ENCODE measurements around the gene MIXL1.

The MIXL1 gene

GRCh38 chr1:226217273-226217672, 6.2 kb upstream of the MIXL1 start:
- Histone ChIP-seq H3K14ac (ENCODE audit: low read length) (no peak overlapping the region), H3K4me2 (ENCODE audit: insufficient read depth, low read length, poor library complexity, severe bottlenecking) (no peak overlapping the region), H3K23ac (ENCODE audit: low read depth, low read length, poor library complexity) (no peak overlapping the region), H2BK12ac (ENCODE audit: low read length) (no peak overlapping the region), H3K4ac (ENCODE audit: low read length) (no peak overlapping the region), H3K36me3 (replicated peaks in 1 of 2; ENCODE audit: control insufficient read depth in 2 of 2, insufficient read depth in 2 of 2, low read length in 2 of 2) (no peaks in the 10 kb centered on the region), H3K79me1 (ENCODE audit: low read depth, low read length) (no peaks in the 10 kb centered on the region), H3K27ac (replicated peaks; ENCODE audit: low read length) (no peak overlapping the region), H2BK5ac (ENCODE audit: low read length) (no peak overlapping the region), H3K27me3 (ENCODE audit: control insufficient read depth in 3 of 3, insufficient read depth in 3 of 3, low read depth in 1 of 3, low read length in 3 of 3) (peaks cover 0 to 41% (median 0%) of the 10 kb centered on the region in 3 experiments), H3K4me1 (ENCODE audit: control insufficient read depth in 2 of 2, insufficient read depth in 1 of 2, low read depth in 1 of 2, low read length in 2 of 2) (peaks cover 1 to 3% of the 10 kb centered on the region in 2 donors), H2AK5ac (ENCODE audit: low read depth, low read length) (no peak overlapping the region), H2AFZ (ENCODE audit: low read length) (peak overlapping the region; percentile 43), H3K4me3 (ENCODE audit: low read length in 2 of 2) (no peak overlapping the region), H2BK120ac (ENCODE audit: low read depth, low read length) (no peak overlapping the region), H4K91ac (ENCODE audit: low read depth, low read length, poor library complexity) (no peak overlapping the region), H3K9me3 (replicated peaks in 1 of 2; ENCODE audit: control insufficient read depth in 2 of 2, insufficient read depth in 1 of 2, low read depth in 1 of 2, low read length in 2 of 2) (no peaks in the 10 kb centered on the region), H4K8ac (ENCODE audit: low read depth, low read length) (no peak overlapping the region), H2BK15ac (ENCODE audit: low read length) (no peak overlapping the region), H3K9ac (ENCODE audit: low read depth, low read length, poor library complexity) (no peak overlapping the region), H3K18ac (ENCODE audit: low read length) (no peak overlapping the region)
- WGBS, 2 donors (ENCODE audit: extremely low coverage in 2 of 2, insufficient read length in 2 of 2, insufficient replicate concordance in 1 of 2): no CpG with 5 or more reads among the region's 10 CpGs
- no peak for DNase-seq (ENCODE audit: low spot score)

GRCh38 chr1:226220473-226221189, 2.8 kb upstream of the MIXL1 start:
- H3K36me3 ChIP-seq (replicated peaks in 1 of 2; ENCODE audit: control insufficient read depth in 2 of 2, insufficient read depth in 2 of 2, low read length in 2 of 2): no peaks in the 10 kb centered on the region
- H2AFZ ChIP-seq (ENCODE audit: low read length): peak overlapping the region; percentile 63
- H3K9ac ChIP-seq (ENCODE audit: low read depth, low read length, poor library complexity): no peak overlapping the region
- H3K79me1 ChIP-seq (ENCODE audit: low read depth, low read length): no peaks in the 10 kb centered on the region
- H3K14ac ChIP-seq (ENCODE audit: low read length): no peak overlapping the region
- no peak overlapping the region for H3K4me3 ChIP-seq (ENCODE audit: low read length in 2 of 2)
- no peak overlapping the region for H2BK15ac ChIP-seq (ENCODE audit: low read length)
- DNase-seq (ENCODE audit: low spot score): no peak
- no peak overlapping the region for H3K18ac ChIP-seq (ENCODE audit: low read length)
- no peak overlapping the region for H2BK5ac ChIP-seq (ENCODE audit: low read length)
- H3K4me1 ChIP-seq (ENCODE audit: control insufficient read depth in 2 of 2, insufficient read depth in 1 of 2, low read depth in 1 of 2, low read length in 2 of 2): peaks cover 0 to 2% of the 10 kb centered on the region in 2 donors
- no peak overlapping the region for H3K4ac ChIP-seq (ENCODE audit: low read length)
- no peak overlapping the region for H4K8ac ChIP-seq (ENCODE audit: low read depth, low read length)
- no peak overlapping the region for H2BK12ac ChIP-seq (ENCODE audit: low read length)
- WGBS, 2 donors (ENCODE audit: extremely low coverage in 2 of 2, insufficient read length in 2 of 2, insufficient replicate concordance in 1 of 2): no CpG with 5 or more reads among the region's 11 CpGs
- no peaks in the 10 kb centered on the region for H3K9me3 ChIP-seq (replicated peaks in 1 of 2; ENCODE audit: control insufficient read depth in 2 of 2, insufficient read depth in 1 of 2, low read depth in 1 of 2, low read length in 2 of 2)
- H4K91ac ChIP-seq (ENCODE audit: low read depth, low read length, poor library complexity): no peak overlapping the region
- no peak overlapping the region for H3K4me2 ChIP-seq (ENCODE audit: insufficient read depth, low read length, poor library complexity, severe bottlenecking)
- H3K23ac ChIP-seq (ENCODE audit: low read depth, low read length, poor library complexity): no peak overlapping the region
- H2AK5ac ChIP-seq (ENCODE audit: low read depth, low read length): no peak overlapping the region
- no peak overlapping the region for H3K27ac ChIP-seq (replicated peaks; ENCODE audit: low read length)
- H2BK120ac ChIP-seq (ENCODE audit: low read depth, low read length): no peak overlapping the region
- peaks cover 0 to 56% (median 20%) of the 10 kb centered on the region in 3 experiments for H3K27me3 ChIP-seq (ENCODE audit: control insufficient read depth in 3 of 3, insufficient read depth in 3 of 3, low read depth in 1 of 3, low read length in 3 of 3)

GRCh38 chr1:226222686-226223085, 778 bp upstream of the MIXL1 start:
- H3K27ac ChIP-seq (replicated peaks; ENCODE audit: low read length): no peak overlapping the region
- H3K14ac ChIP-seq (ENCODE audit: low read length): no peak overlapping the region
- WGBS, 2 donors (ENCODE audit: extremely low coverage in 2 of 2, insufficient read length in 2 of 2, insufficient replicate concordance in 1 of 2): no CpG with 5 or more reads among the region's 10 CpGs

DNA sequence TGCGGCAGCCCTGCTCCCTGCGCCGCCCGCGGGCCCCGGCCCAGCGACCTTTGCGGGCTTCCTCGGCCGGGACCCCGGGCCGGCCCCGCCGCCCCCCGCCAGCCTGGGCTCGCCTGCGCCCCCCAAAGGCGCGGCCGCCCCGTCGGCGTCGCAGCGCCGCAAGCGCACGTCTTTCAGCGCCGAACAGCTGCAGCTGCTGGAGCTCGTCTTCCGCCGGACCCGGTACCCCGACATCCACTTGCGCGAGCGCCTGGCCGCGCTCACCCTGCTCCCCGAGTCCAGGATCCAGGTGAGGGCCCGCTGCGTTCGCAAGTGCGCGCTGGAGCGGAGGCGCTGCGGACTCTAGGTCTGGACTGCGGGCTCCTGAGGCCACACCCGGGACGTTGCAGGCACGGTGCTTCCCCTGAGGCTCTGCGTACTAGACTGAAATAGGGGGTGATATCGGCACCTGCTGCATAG, 351 bp downstream of the MIXL1 start:
- no peak overlapping the region for H2BK120ac ChIP-seq (ENCODE audit: low read depth, low read length)
- H4K91ac ChIP-seq (ENCODE audit: low read depth, low read length, poor library complexity): no peak overlapping the region
- no CpG with 5 or more reads among the region's 55 CpGs for WGBS, 2 donors (ENCODE audit: extremely low coverage in 2 of 2, insufficient read length in 2 of 2, insufficient replicate concordance in 1 of 2)
- peak overlapping the region; percentile 58 for H2BK15ac ChIP-seq (ENCODE audit: low read length)
- peak overlapping the region; percentile 59 to 93 for H3K4me3 ChIP-seq (ENCODE audit: low read length in 2 of 2)
- peak overlapping the region; percentile 93 for H3K4me2 ChIP-seq (ENCODE audit: insufficient read depth, low read length, poor library complexity, severe bottlenecking)
- no peaks in the 10 kb centered on the region for H3K36me3 ChIP-seq (replicated peaks in 1 of 2; ENCODE audit: control insufficient read depth in 2 of 2, insufficient read depth in 2 of 2, low read length in 2 of 2)
- H3K4ac ChIP-seq (ENCODE audit: low read length): no peak overlapping the region
- peak overlapping the region; percentile 94 for H3K18ac ChIP-seq (ENCODE audit: low read length)
- H2AFZ ChIP-seq (ENCODE audit: low read length): peak overlapping the region; percentile 100
- peak overlapping the region; percentile 86 for H3K9ac ChIP-seq (ENCODE audit: low read depth, low read length, poor library complexity)
- no peaks in the 10 kb centered on the region for H3K79me1 ChIP-seq (ENCODE audit: low read depth, low read length)
- peak; percentile 38 for DNase-seq (ENCODE audit: low spot score)
- no peak overlapping the region for H2BK12ac ChIP-seq (ENCODE audit: low read length)
- H3K27me3 ChIP-seq (ENCODE audit: control insufficient read depth in 3 of 3, insufficient read depth in 3 of 3, low read depth in 1 of 3, low read length in 3 of 3): peaks cover 0 to 38% (median 21%) of the 10 kb centered on the region in 3 experiments
- peak overlapping the region; percentile 48 for H4K8ac ChIP-seq (ENCODE audit: low read depth, low read length)
- peaks cover 0 to 2% of the 10 kb centered on the region in 2 donors for H3K4me1 ChIP-seq (ENCODE audit: control insufficient read depth in 2 of 2, insufficient read depth in 1 of 2, low read depth in 1 of 2, low read length in 2 of 2)
- H3K27ac ChIP-seq (replicated peaks; ENCODE audit: low read length): no peak overlapping the region
- H2BK5ac ChIP-seq (ENCODE audit: low read length): no peak overlapping the region
- H3K23ac ChIP-seq (ENCODE audit: low read depth, low read length, poor library complexity): peak overlapping the region; percentile 100
- H2AK5ac ChIP-seq (ENCODE audit: low read depth, low read length): no peak overlapping the region
- no peaks in the 10 kb centered on the region for H3K9me3 ChIP-seq (replicated peaks in 1 of 2; ENCODE audit: control insufficient read depth in 2 of 2, insufficient read depth in 1 of 2, low read depth in 1 of 2, low read length in 2 of 2)
- peak overlapping the region; percentile 82 for H3K14ac ChIP-seq (ENCODE audit: low read length)

More at GRCh38 chr1:226222686-226223085, 778 bp upstream of the MIXL1 start:
- DNase-seq (ENCODE audit: low spot score): no peak
- Histone ChIP-seq H3K4me1 (ENCODE audit: control insufficient read depth in 2 of 2, insufficient read depth in 1 of 2, low read depth in 1 of 2, low read length in 2 of 2) (peaks cover 0 to 2% of the 10 kb centered on the region in 2 donors), H3K18ac (ENCODE audit: low read length) (no peak overlapping the region), H2BK5ac (ENCODE audit: low read length) (no peak overlapping the region), H4K91ac (ENCODE audit: low read depth, low read length, poor library complexity) (no peak overlapping the region), H2BK12ac (ENCODE audit: low read length) (no peak overlapping the region), H3K4me3 (ENCODE audit: low read length in 2 of 2) (no peak overlapping the region), H3K27me3 (ENCODE audit: control insufficient read depth in 3 of 3, insufficient read depth in 3 of 3, low read depth in 1 of 3, low read length in 3 of 3) (peaks cover 0 to 39% (median 21%) of the 10 kb centered on the region in 3 experiments), H2BK15ac (ENCODE audit: low read length) (no peak overlapping the region), H3K9me3 (replicated peaks in 1 of 2; ENCODE audit: control insufficient read depth in 2 of 2, insufficient read depth in 1 of 2, low read depth in 1 of 2, low read length in 2 of 2) (no peaks in the 10 kb centered on the region), H3K36me3 (replicated peaks in 1 of 2; ENCODE audit: control insufficient read depth in 2 of 2, insufficient read depth in 2 of 2, low read length in 2 of 2) (no peaks in the 10 kb centered on the region), H3K4ac (ENCODE audit: low read length) (no peak overlapping the region), H2AFZ (ENCODE audit: low read length) (peak overlapping the region; percentile 100), H3K9ac (ENCODE audit: low read depth, low read length, poor library complexity) (no peak overlapping the region), H2AK5ac (ENCODE audit: low read depth, low read length) (no peak overlapping the region), H2BK120ac (ENCODE audit: low read depth, low read length) (no peak overlapping the region), H3K4me2 (ENCODE audit: insufficient read depth, low read length, poor library complexity, severe bottlenecking) (no peak overlapping the region), H3K23ac (ENCODE audit: low read depth, low read length, poor library complexity) (no peak overlapping the region), H4K8ac (ENCODE audit: low read depth, low read length) (no peak overlapping the region), H3K79me1 (ENCODE audit: low read depth, low read length) (no peaks in the 10 kb centered on the region)

Data from neuronal stem cell (in vitro differentiated cells).